ENCODE data around the gene FIZ1. TPM values are rescaled to one million over a fixed set of nuclear protein-coding genes. Genes with fewer than 3 reads are reported as not detected.

The FIZ1 gene
- total and polyA plus RNA-seq, 12 donors = 9.3 to 18.8 (median 13.5) TPM

GRCh38 chr19:55545443-55545842 is 53.9 kb downstream of the FIZ1 start, which contains the start of gene SBK3:
Gene SBK3, minus strand, starts transcription at chr19:55545543. Its CDS starts 0 bp downstream, at chr19:55545543.
- no peak for TF ChIP-seq CTCF (IDR thresholded peaks at IDR 0.05)
- intact Hi-C loops (cut with DNase I) = loop anchor here in 3 of 10 donors (5.0 kb wide), 2 partner anchors 42 to 52 kb away; partner anchors contain the start of gene FIZ1 (in 1 of the 3)
- no peak for DNase-seq
- H3K4me3 ChIP-seq = peak within 1 kb of the TSS in 9 of 10 donors; percentile 19 to 38 (median 26)
- peaks cover 0 to 7% (median 0%) of the 10 kb centered on the region in 7 donors for H3K27me3 ChIP-seq
- H3K27ac ChIP-seq = peak within 1 kb of the TSS; percentile 83 to 93 (median 90)
- peaks cover 17 to 51% (median 40%) of the 10 kb centered on the region in 9 donors for H3K4me1 ChIP-seq
- H3K9me3 ChIP-seq = no peaks in the 10 kb centered on the region
- peak in 2 of 8 donors; percentile 12 to 15 for ATAC-seq
- 75 to 80% methylated on average over 10 of the region's 10 CpGs for WGBS, 2 donors
- no peaks in the 10 kb centered on the region for H3K36me3 ChIP-seq

- Histone ChIP-seq H3K27ac (peak overlapping the region in 5 of 10 donors; percentile 84 to 93 (median 87)), H3K36me3 (no peaks in the 10 kb centered on the region), H3K4me1 (peaks cover 17 to 45% (median 37%) of the 10 kb centered on the region in 9 donors), H3K27me3 (peaks cover 0 to 7% (median 0%) of the 10 kb centered on the region in 7 donors), H3K4me3 (peak overlapping the region in 4 of 10 donors; percentile 19 to 38 (median 32)), H3K9me3 (no peaks in the 10 kb centered on the region)
- ATAC-seq = peak in 1 of 8 donors; percentile 6
- DNase-seq = no peak
- intact Hi-C loops (cut with DNase I) = loop anchor here in 3 of 10 donors (5.0 kb wide), 3 partner anchors 42 to 1583 kb away; partner anchors contain the start of genes CACNG8 (in 1 of the 3) and FIZ1 (in 1 of the 3)
- 64 to 71% methylated on average over 23 of the region's 23 CpGs for WGBS, 2 donors
- no peak for TF ChIP-seq CTCF (IDR thresholded peaks at IDR 0.05)
Observed at GRCh38 chr19:55544776-55545439, 54.4 kb downstream of the FIZ1 start.

- Histone ChIP-seq H3K36me3 (no peaks in the 10 kb centered on the region), H3K27ac (no peak overlapping the region), H3K4me3 (no peak overlapping the region), H3K27me3 (peaks cover 0 to 6% (median 0%) of the 10 kb centered on the region in 7 donors), H3K4me1 (peaks cover 12 to 36% (median 31%) of the 10 kb centered on the region in 9 donors), H3K9me3 (no peaks in the 10 kb centered on the region)
- ATAC-seq (no peak), DNase-seq (no peak)
- intact Hi-C loops (cut with DNase I) = loop anchor here in 1 of 10 donors (5.0 kb wide), 1 partner anchor 1582 kb away; the partner anchor contains the start of gene CACNG8
- TF ChIP-seq CTCF (IDR thresholded peaks at IDR 0.05) = no peak
- WGBS, 2 donors = 84 to 90% methylated on average over 15 of the region's 15 CpGs
Observed at GRCh38 chr19:55544014-55544413, 55.3 kb downstream of the FIZ1 start.

- 78% methylated on average over 5 of the region's 5 CpGs for WGBS, 2 donors
- no peak for DNase-seq
- intact Hi-C loops (cut with DNase I) = loop anchor here in 1 of 10 donors (5.0 kb wide), 1 partner anchor 1581 kb away; the partner anchor contains the start of gene CACNG8
- H3K4me3 ChIP-seq = no peak overlapping the region
- no peak for ATAC-seq
- no peak for TF ChIP-seq CTCF (IDR thresholded peaks at IDR 0.05)
- peaks cover 12 to 33% (median 31%) of the 10 kb centered on the region in 9 donors for H3K4me1 ChIP-seq
- H3K36me3 ChIP-seq = no peaks in the 10 kb centered on the region
- H3K9me3 ChIP-seq = no peaks in the 10 kb centered on the region
- no peak overlapping the region for H3K27ac ChIP-seq
- peaks cover 0 to 2% (median 0%) of the 10 kb centered on the region in 7 donors for H3K27me3 ChIP-seq
Observed at GRCh38 chr19:55543567-55543966, 55.8 kb downstream of the FIZ1 start.
